NT2/D1 (cell line): ENCODE data around the gene SASS6.

ENCODE experiments used
- SUZ12 ChIP-seq: IDR thresholded peaks from 2 replicates; pipeline ENCODE4 v1.6.1; 2011; ENCODE audit not compliant: insufficient read length, insufficient read depth; ENCODE audit errors: extremely low read depth
- YY1 ChIP-seq: IDR thresholded peaks from 2 replicates; pipeline ENCODE4 v1.6.1; 2011; ENCODE audit not compliant: insufficient read length, insufficient read depth
- ZNF274 ChIP-seq: IDR thresholded peaks from 2 replicates; pipeline ENCODE4 v1.6.1; 2011; ENCODE audit warnings: mild to moderate bottlenecking, low read depth, low read length

DNA sequence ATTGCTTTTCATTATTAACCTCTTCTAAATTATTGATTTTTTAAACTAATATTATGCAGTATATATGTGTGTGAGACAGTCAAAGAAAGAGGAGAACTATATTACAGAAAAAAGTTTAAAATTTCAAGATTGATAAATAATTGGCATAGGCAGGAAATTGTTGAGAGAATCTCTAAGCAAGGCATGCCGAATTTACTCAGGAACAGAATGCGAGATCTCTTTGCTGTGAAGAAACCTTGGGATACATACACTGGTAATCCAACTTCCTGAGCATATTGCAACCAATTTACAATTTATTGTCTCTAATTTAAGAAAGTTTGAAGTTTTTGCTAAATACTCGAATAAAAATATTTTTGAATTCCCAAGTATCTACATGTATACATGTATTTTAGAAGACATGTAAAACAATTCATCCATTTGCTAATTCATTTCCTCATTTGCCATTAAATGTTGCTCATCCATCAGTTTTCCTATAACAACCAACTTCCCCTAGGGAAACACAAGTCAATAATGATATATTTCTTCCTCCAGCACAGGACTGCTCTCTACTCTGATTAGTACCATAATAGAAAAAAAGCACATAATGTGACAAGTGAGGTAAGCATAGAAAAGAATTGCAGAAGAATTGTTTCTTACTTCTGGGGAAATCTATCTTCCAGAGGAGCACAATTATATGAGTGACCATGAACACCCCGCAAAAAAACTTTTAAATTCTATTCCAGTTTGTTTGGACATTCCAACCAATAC is 44.7 kb upstream of the SASS6 start:
- TF ChIP-seq YY1: no peak
- no peak for TF ChIP-seq ZNF274
- no peak for TF ChIP-seq SUZ12
